Thyroid gland (tissue), 4 donors: ENCODE data around the gene CDHR5.

ENCODE experiments used
- CTCF ChIP-seq, 6 experiments: fragments of 200-600 bp in 3 of 6; fragments of 450-650 bp in 3 of 6; sonication (generic) in 3 of 6; IDR thresholded peaks; one replicate each; pipeline ENCODE4 v1.5.1; 2016 to 2019; ENCODE audit warnings: antibody characterized with exemption in 6 of 6, mild to moderate bottlenecking in 2 of 6, inconsistent platforms in 1 of 6, moderate library complexity in 1 of 6
- POLR2A ChIP-seq, 2 donors: fragments of 450-650 bp; IDR thresholded peaks; one replicate each; pipeline ENCODE4 v1.6.1; 2017; ENCODE audit warnings: antibody characterized with exemption in 2 of 2, mild to moderate bottlenecking in 2 of 2, moderate library complexity in 1 of 2

GRCh38 chr11:612201-612960, 12.4 kb downstream of the CDHR5 start:
- TF ChIP-seq POLR2A (IDR thresholded peaks at IDR 0.05): no peak
- TF ChIP-seq CTCF (IDR thresholded peaks at IDR 0.05): no peak
